ENCODE measurements around the gene MITF. TPM values are rescaled to one million over a fixed set of nuclear protein-coding genes. Genes with fewer than 3 reads are reported as not detected.

Gene MITF
- total RNA-seq, 1 donor = 11.6 TPM

GRCh38 chr3:69764121-69764741, 25.0 kb downstream of the MITF start:
- TF ChIP-seq CTCF (IDR thresholded peaks at IDR 0.05; ENCODE audit: extremely low read depth, low read depth, low read length) = no peak
- peaks cover 37% of the 10 kb centered on the region for H3K4me1 ChIP-seq (ENCODE audit: insufficient read depth, low read length)
- H3K4me2 ChIP-seq (ENCODE audit: insufficient read depth, low read length) = no peak overlapping the region
- no peaks in the 10 kb centered on the region for H3K9me3 ChIP-seq (ENCODE audit: low read depth, low read length)
- no peaks in the 10 kb centered on the region for H3K79me2 ChIP-seq (ENCODE audit: insufficient read depth, low read length)
- no peaks in the 10 kb centered on the region for H3K36me3 ChIP-seq (ENCODE audit: insufficient read depth, low read length)
- H3K4me3 ChIP-seq (ENCODE audit: insufficient read depth, low read length) = no peak overlapping the region
- H3K27ac ChIP-seq (ENCODE audit: low read depth, low read length) = no peak overlapping the region
- H4K20me1 ChIP-seq (ENCODE audit: insufficient read depth, low read length) = no peaks in the 10 kb centered on the region
- no peaks in the 10 kb centered on the region for H3K27me3 ChIP-seq (ENCODE audit: insufficient read depth, low read length)
- DNase-seq (ENCODE audit: insufficient read length, low spot score, missing footprints) = no peak
- H2AFZ ChIP-seq (ENCODE audit: low read length) = no peak overlapping the region

GRCh38 chr3:69764861-69765260, 25.6 kb downstream of the MITF start:
- Histone ChIP-seq H3K9me3 (ENCODE audit: low read depth, low read length) (no peaks in the 10 kb centered on the region), H3K79me2 (ENCODE audit: insufficient read depth, low read length) (no peaks in the 10 kb centered on the region), H3K4me1 (ENCODE audit: insufficient read depth, low read length) (peaks cover 38% of the 10 kb centered on the region), H3K36me3 (ENCODE audit: insufficient read depth, low read length) (no peaks in the 10 kb centered on the region), H4K20me1 (ENCODE audit: insufficient read depth, low read length) (no peaks in the 10 kb centered on the region), H3K4me2 (ENCODE audit: insufficient read depth, low read length) (no peak overlapping the region), H3K27ac (ENCODE audit: low read depth, low read length) (no peak overlapping the region), H3K4me3 (ENCODE audit: insufficient read depth, low read length) (no peak overlapping the region), H3K27me3 (ENCODE audit: insufficient read depth, low read length) (no peaks in the 10 kb centered on the region), H2AFZ (ENCODE audit: low read length) (no peak overlapping the region)
- no peak for DNase-seq (ENCODE audit: insufficient read length, low spot score, missing footprints)
- no peak for TF ChIP-seq CTCF (IDR thresholded peaks at IDR 0.05; ENCODE audit: extremely low read depth, low read depth, low read length)

GRCh38 chr3:69766638-69767037, 27.4 kb downstream of the MITF start:
- H3K27me3 ChIP-seq (ENCODE audit: insufficient read depth, low read length) = no peaks in the 10 kb centered on the region
- H3K79me2 ChIP-seq (ENCODE audit: insufficient read depth, low read length) = no peaks in the 10 kb centered on the region
- no peaks in the 10 kb centered on the region for H4K20me1 ChIP-seq (ENCODE audit: insufficient read depth, low read length)
- H3K27ac ChIP-seq (ENCODE audit: low read depth, low read length) = no peak overlapping the region
- H3K9me3 ChIP-seq (ENCODE audit: low read depth, low read length) = no peaks in the 10 kb centered on the region
- no peak for DNase-seq (ENCODE audit: insufficient read length, low spot score, missing footprints)
- no peak overlapping the region for H3K4me2 ChIP-seq (ENCODE audit: insufficient read depth, low read length)
- H2AFZ ChIP-seq (ENCODE audit: low read length) = no peak overlapping the region
- H3K4me3 ChIP-seq (ENCODE audit: insufficient read depth, low read length) = no peak overlapping the region
- TF ChIP-seq CTCF (IDR thresholded peaks at IDR 0.05; ENCODE audit: extremely low read depth, low read depth, low read length) = no peak
- peaks cover 49% of the 10 kb centered on the region for H3K4me1 ChIP-seq (ENCODE audit: insufficient read depth, low read length)
- no peaks in the 10 kb centered on the region for H3K36me3 ChIP-seq (ENCODE audit: insufficient read depth, low read length)

GRCh38 chr3:69767571-69767970, 28.3 kb downstream of the MITF start:
- no peaks in the 10 kb centered on the region for H4K20me1 ChIP-seq (ENCODE audit: insufficient read depth, low read length)
- DNase-seq (ENCODE audit: insufficient read length, low spot score, missing footprints) = no peak
- no peak overlapping the region for H3K27ac ChIP-seq (ENCODE audit: low read depth, low read length)
- peaks cover 42% of the 10 kb centered on the region for H3K4me1 ChIP-seq (ENCODE audit: insufficient read depth, low read length)
- no peaks in the 10 kb centered on the region for H3K9me3 ChIP-seq (ENCODE audit: low read depth, low read length)
- H3K4me3 ChIP-seq (ENCODE audit: insufficient read depth, low read length) = no peak overlapping the region
- no peaks in the 10 kb centered on the region for H3K79me2 ChIP-seq (ENCODE audit: insufficient read depth, low read length)
- H3K36me3 ChIP-seq (ENCODE audit: insufficient read depth, low read length) = no peaks in the 10 kb centered on the region
- no peak overlapping the region for H3K4me2 ChIP-seq (ENCODE audit: insufficient read depth, low read length)
- H3K27me3 ChIP-seq (ENCODE audit: insufficient read depth, low read length) = no peaks in the 10 kb centered on the region
- no peak overlapping the region for H2AFZ ChIP-seq (ENCODE audit: low read length)
- TF ChIP-seq CTCF (IDR thresholded peaks at IDR 0.05; ENCODE audit: extremely low read depth, low read depth, low read length) = no peak

All from osteoblast (primary cell).